Keratinocyte (primary cell): ENCODE results near the gene ELF3. TPM values are rescaled to one million over a fixed set of nuclear protein-coding genes. Genes with fewer than 3 reads are reported as not detected.

Source experiments
- DNase-seq: peaks from one replicate; pipeline ENCODE4 v3.0.0-alpha.2; 2011; ENCODE audit warnings: low read depth, missing footprints, low spot score
- FAIRE-seq: peaks from 2 replicates; lab custom pipeline; 2011; peaks lifted over from hg19 to GRCh38; lab: Jason Lieb, UNC
- H2AFZ ChIP-seq: 2 replicates; pipeline ENCODE4 v1.6.0; 2012; ENCODE audit warnings: low read length, control low read depth, inconsistent platforms; ENCODE audit not compliant: control insufficient read depth
- H3K27ac ChIP-seq: 2 replicates; pipeline ENCODE4 v1.5.1; 2011; ENCODE audit warnings: low read length; ENCODE audit not compliant: control insufficient read depth, insufficient read depth
- H3K27me3 ChIP-seq: 3 replicates; pipeline ENCODE4 v1.6.0; 2011; ENCODE audit warnings: low read length; ENCODE audit not compliant: control insufficient read depth, insufficient read depth; ENCODE audit errors: extremely low read depth
- H3K36me3 ChIP-seq, 2 experiments: 2 replicates in 1 of 2; 3 replicates in 1 of 2; pipeline ENCODE4 v1.5.1; 2011; ENCODE audit warnings: low read length in 2 of 2, mild to moderate bottlenecking in 1 of 2; ENCODE audit not compliant: control insufficient read depth in 2 of 2, insufficient read depth in 2 of 2; ENCODE audit errors: extremely low read depth in 1 of 2
- H3K4me1 ChIP-seq: 3 replicates; pipeline ENCODE4 v1.5.1; 2011; ENCODE audit warnings: low read length; ENCODE audit not compliant: control insufficient read depth, insufficient read depth; ENCODE audit errors: extremely low read depth
- H3K4me2 ChIP-seq: 3 replicates; pipeline ENCODE4 v1.6.0; 2011; ENCODE audit warnings: low read depth, low read length; ENCODE audit not compliant: control insufficient read depth, insufficient read depth; ENCODE audit errors: extremely low read depth
- H3K4me3 ChIP-seq, 3 experiments: fragments of 200-600 bp in 1 of 3; sonication (generic) in 1 of 3; 2 replicates in 2 of 3; 3 replicates in 1 of 3; pipeline ENCODE4 v1.5.1; 2011 to 2016; ENCODE audit warnings: low read length in 3 of 3, mild to moderate bottlenecking in 3 of 3, control low read depth in 2 of 3, inconsistent platforms in 1 of 3, low read depth in 1 of 3, mixed read lengths in 1 of 3, mixed run types in 1 of 3, moderate library complexity in 1 of 3; ENCODE audit not compliant: control insufficient read depth in 2 of 3, insufficient read depth in 2 of 3; ENCODE audit errors: extremely low read depth in 1 of 3
- H3K79me2 ChIP-seq: 2 replicates; pipeline ENCODE4 v1.6.0; 2012; ENCODE audit warnings: low read length; ENCODE audit not compliant: control insufficient read depth, insufficient read depth
- H3K9ac ChIP-seq: 3 replicates; pipeline ENCODE4 v1.6.0; 2011; ENCODE audit warnings: low read length; ENCODE audit not compliant: control insufficient read depth, insufficient read depth; ENCODE audit errors: extremely low read depth
- H3K9me1 ChIP-seq: 3 replicates; pipeline ENCODE4 v1.6.0; 2011; ENCODE audit warnings: low read length; ENCODE audit not compliant: control insufficient read depth, insufficient read depth; ENCODE audit errors: extremely low read depth
- H3K9me3 ChIP-seq: 2 replicates; pipeline ENCODE4 v1.5.1; 2012; ENCODE audit warnings: low read depth, low read length; ENCODE audit not compliant: control insufficient read depth
- H4K20me1 ChIP-seq: 3 replicates; pipeline ENCODE4 v1.6.0; 2011; ENCODE audit warnings: low read length; ENCODE audit not compliant: control insufficient read depth, insufficient read depth; ENCODE audit errors: extremely low read depth
- EZH2 ChIP-seq: IDR thresholded peaks from one replicate; pipeline ENCODE4 v1.6.1; 2012; ENCODE audit warnings: inconsistent platforms, mild to moderate bottlenecking, low read length, moderate library complexity
- dilution Hi-C: fragments of 300-500 bp; cut with MboI; formaldehyde crosslinking; loops from one replicate; pipeline ENCODE4 v1.7.0; 2020; ENCODE audit warnings: low sequenced_read_pairs; ENCODE audit not compliant: extremely low pct_ligation_motif_present
- polyA plus RNA-seq, 5 experiments: library from polyadenylated mRNA; depleted of rRNA in 3 of 5; stranded (reverse) in 3 of 5; stranded (forward) in 1 of 5; unstranded in 1 of 5; fragments of >200 nt; gene quantifications; 1 replicate in 1 of 5; 2 replicates in 3 of 5; 3 replicates in 1 of 5; pipeline versions ENCODE4 v1.2.1 to v1.2.3, GENCODE V29; 2011 to 2012; ENCODE audit warnings: missing spikeins in 2 of 5, low read depth in 1 of 5, low replicate concordance in 1 of 5
- TF ChIP-seq, protein P1 (sequence below), 3 experiments: IDR thresholded peaks in 1 of 3; conservative IDR thresholded peaks in 1 of 3; optimal IDR thresholded peaks in 1 of 3; 2 replicates in 2 of 3; 3 replicates in 1 of 3; pipeline versions ENCODE3 to v1.5.1; 2011; ENCODE audit warnings: low read length in 3 of 3, mild to moderate bottlenecking in 3 of 3, moderate library complexity in 2 of 3, control low read depth in 1 of 3, inconsistent platforms in 1 of 3; ENCODE audit not compliant: insufficient read depth in 2 of 3; ENCODE audit errors: extremely low read depth in 1 of 3

ELF3 gene
- polyA plus RNA-seq, 1 donor (not counting 4 experiments of a cell fraction or from before 2014, with no cell fraction given), result 0.51 TPM

DNA sequence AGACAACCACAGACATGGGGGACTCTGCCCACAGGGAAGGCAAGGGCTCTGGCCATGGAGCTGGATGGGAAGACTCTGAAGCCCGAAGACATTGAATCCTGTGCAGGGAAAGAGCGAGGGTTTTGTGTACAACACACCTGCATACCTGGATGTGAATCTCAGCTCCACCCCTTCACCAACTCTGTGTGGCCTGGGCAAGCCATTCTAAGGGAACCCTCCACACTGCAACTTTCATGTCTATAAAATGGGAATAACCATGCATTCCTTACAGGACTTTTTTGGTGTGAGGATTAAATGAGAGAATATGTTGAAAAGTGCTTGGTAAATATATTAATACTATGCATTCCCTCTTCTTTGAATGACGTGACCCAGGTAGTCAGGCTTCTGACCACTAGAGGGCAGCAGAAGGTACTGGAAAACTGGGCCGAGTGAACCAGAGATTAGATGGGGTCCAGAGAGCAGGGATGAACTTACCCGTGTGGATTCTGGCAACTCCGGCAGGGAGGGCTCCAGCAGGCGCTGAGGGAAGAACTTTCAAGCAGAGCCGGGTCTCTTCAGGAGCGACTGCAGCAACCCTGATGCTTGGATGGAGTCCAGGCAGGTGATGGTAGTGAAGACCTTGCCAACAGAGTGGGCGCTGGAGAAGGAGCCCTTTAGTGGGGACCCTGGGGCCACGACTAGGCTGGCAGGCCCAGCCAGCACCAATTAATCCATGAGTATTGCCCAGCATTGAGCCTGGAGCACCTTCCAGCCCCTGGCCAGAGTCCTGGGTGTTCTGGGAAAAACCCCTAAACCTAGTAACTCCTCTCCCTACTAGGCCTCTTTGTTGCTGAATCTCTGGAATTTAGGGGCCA lies 834 bp upstream of the ELF3 start:
- DNase-seq, result no peak
- peaks cover 5 to 8% of the 10 kb centered on the region in 2 experiments for H3K36me3 ChIP-seq
- peaks cover 31% of the 10 kb centered on the region for H3K4me1 ChIP-seq
- no peak overlapping the region for H2AFZ ChIP-seq
- peaks cover 2% of the 10 kb centered on the region for H3K9me1 ChIP-seq
- H4K20me1 ChIP-seq, result no peaks in the 10 kb centered on the region
- H3K27ac ChIP-seq, result no peak overlapping the region
- no peaks in the 10 kb centered on the region for H3K27me3 ChIP-seq
- no peak for TF ChIP-seq EZH2
- TF ChIP-seq, protein P1, sequence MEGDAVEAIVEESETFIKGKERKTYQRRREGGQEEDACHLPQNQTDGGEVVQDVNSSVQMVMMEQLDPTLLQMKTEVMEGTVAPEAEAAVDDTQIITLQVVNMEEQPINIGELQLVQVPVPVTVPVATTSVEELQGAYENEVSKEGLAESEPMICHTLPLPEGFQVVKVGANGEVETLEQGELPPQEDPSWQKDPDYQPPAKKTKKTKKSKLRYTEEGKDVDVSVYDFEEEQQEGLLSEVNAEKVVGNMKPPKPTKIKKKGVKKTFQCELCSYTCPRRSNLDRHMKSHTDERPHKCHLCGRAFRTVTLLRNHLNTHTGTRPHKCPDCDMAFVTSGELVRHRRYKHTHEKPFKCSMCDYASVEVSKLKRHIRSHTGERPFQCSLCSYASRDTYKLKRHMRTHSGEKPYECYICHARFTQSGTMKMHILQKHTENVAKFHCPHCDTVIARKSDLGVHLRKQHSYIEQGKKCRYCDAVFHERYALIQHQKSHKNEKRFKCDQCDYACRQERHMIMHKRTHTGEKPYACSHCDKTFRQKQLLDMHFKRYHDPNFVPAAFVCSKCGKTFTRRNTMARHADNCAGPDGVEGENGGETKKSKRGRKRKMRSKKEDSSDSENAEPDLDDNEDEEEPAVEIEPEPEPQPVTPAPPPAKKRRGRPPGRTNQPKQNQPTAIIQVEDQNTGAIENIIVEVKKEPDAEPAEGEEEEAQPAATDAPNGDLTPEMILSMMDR (optimal IDR thresholded peaks at IDR 0.05 in 1 of 3, IDR thresholded peaks at IDR 0.05 in 1 of 3, conservative IDR thresholded peaks at IDR 0.05 in 1 of 3; ENCODE audit: extremely low read depth in 1 of 3, insufficient read depth in 2 of 3, low read length in 3 of 3), result peak; percentile 77 to 88 (median 78)
- peak overlapping the region; percentile 9 for H3K9ac ChIP-seq
- H3K4me2 ChIP-seq, result no peak overlapping the region
- no peaks in the 10 kb centered on the region for H3K9me3 ChIP-seq
- H3K79me2 ChIP-seq, result no peaks in the 10 kb centered on the region
- FAIRE-seq, result peak; percentile 74
- dilution Hi-C loops, result no loop called here
- H3K4me3 ChIP-seq, result no peak overlapping the region

DNA sequence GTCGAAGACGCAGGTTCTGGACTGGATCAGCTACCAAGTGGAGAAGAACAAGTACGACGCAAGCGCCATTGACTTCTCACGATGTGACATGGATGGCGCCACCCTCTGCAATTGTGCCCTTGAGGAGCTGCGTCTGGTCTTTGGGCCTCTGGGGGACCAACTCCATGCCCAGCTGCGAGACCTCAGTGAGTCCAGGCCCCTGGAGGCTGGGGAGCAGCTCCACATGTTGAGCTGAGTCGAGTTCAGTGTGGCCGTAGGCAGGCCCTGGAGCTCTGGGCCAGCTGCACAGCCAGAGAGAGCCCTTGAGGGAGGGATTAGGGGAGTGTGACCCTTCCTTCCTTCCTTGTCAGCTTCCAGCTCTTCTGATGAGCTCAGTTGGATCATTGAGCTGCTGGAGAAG lies 1.6 kb downstream of the ELF3 start:
- peaks cover 0 to 2% of the 10 kb centered on the region in 2 experiments for H3K36me3 ChIP-seq

More for the DNA sequence above, 1.6 kb downstream of the ELF3 start:
- H3K9ac ChIP-seq, result no peak overlapping the region
- no peaks in the 10 kb centered on the region for H3K79me2 ChIP-seq
- H3K4me3 ChIP-seq, result no peak overlapping the region
- dilution Hi-C loops, result no loop called here
- H4K20me1 ChIP-seq, result no peaks in the 10 kb centered on the region
- H3K9me3 ChIP-seq, result no peaks in the 10 kb centered on the region
- TF ChIP-seq, protein P1 (optimal IDR thresholded peaks at IDR 0.05 in 1 of 3, IDR thresholded peaks at IDR 0.05 in 1 of 3, conservative IDR thresholded peaks at IDR 0.05 in 1 of 3; ENCODE audit: extremely low read depth in 1 of 3, insufficient read depth in 2 of 3, low read length in 3 of 3), result no peak
- TF ChIP-seq EZH2, result no peak
- DNase-seq (no peak), FAIRE-seq (no peak)
- no peaks in the 10 kb centered on the region for H3K27me3 ChIP-seq
- no peak overlapping the region for H2AFZ ChIP-seq
- H3K27ac ChIP-seq, result no peak overlapping the region
- H3K4me2 ChIP-seq, result no peak overlapping the region
- peaks cover 30% of the 10 kb centered on the region for H3K4me1 ChIP-seq
- peaks cover 2% of the 10 kb centered on the region for H3K9me1 ChIP-seq
